Right renal cortex interstitium (tissue), 3 donors: ENCODE measurements around the gene SHISAL2B. TPM values are rescaled to one million over a fixed set of nuclear protein-coding genes. Genes with fewer than 3 reads are reported as not detected.

ENCODE experiments used
- polyA plus RNA-seq, 3 donors: library from polyadenylated mRNA; unstranded; fragments of 120-200 nt; gene quantifications; one replicate each; pipeline ENCODE4 v1.2.1, GENCODE V29; 2013; ENCODE audit not compliant: insufficient read length in 3 of 3

The SHISAL2B gene
- polyA plus RNA-seq, 3 donors, result 0.34 TPM; not detected in 2

Other genes with a start within 250 kb of the SHISAL2B start
- 1 to 10 TPM; 7.2 to 9.0 (median 7.5) TPM for gene RGS7BP, start 184.5 kb upstream of the SHISAL2B start, polyA plus RNA-seq
- 10 to 100 TPM; 22.1 to 26.3 (median 24.3) TPM for gene SREK1IP1, start 78.2 kb downstream of the SHISAL2B start, polyA plus RNA-seq
- gene CWC27, start 78.4 kb downstream of the SHISAL2B start, polyA plus RNA-seq, result 10 to 100 TPM; 44.1 to 47.6 (median 45.9) TPM